SKM-1 treated with dmso at 0.1 percent for 144 hours (cell line): Measurements from ENCODE around the gene TEX26.

Experiments used
- DNase-seq: peaks from one replicate; lab custom pipeline; 2025; ENCODE audit not compliant: unreplicated experiment; lab: John Stamatoyannopoulos, UW

The TEX26 gene

GRCh38 chr13:30974350-30974749 lies 41.9 kb downstream of the TEX26 start:
- no peak for DNase-seq

GRCh38 chr13:30976025-30976424 lies 43.6 kb downstream of the TEX26 start:
- no peak for DNase-seq

DNA sequence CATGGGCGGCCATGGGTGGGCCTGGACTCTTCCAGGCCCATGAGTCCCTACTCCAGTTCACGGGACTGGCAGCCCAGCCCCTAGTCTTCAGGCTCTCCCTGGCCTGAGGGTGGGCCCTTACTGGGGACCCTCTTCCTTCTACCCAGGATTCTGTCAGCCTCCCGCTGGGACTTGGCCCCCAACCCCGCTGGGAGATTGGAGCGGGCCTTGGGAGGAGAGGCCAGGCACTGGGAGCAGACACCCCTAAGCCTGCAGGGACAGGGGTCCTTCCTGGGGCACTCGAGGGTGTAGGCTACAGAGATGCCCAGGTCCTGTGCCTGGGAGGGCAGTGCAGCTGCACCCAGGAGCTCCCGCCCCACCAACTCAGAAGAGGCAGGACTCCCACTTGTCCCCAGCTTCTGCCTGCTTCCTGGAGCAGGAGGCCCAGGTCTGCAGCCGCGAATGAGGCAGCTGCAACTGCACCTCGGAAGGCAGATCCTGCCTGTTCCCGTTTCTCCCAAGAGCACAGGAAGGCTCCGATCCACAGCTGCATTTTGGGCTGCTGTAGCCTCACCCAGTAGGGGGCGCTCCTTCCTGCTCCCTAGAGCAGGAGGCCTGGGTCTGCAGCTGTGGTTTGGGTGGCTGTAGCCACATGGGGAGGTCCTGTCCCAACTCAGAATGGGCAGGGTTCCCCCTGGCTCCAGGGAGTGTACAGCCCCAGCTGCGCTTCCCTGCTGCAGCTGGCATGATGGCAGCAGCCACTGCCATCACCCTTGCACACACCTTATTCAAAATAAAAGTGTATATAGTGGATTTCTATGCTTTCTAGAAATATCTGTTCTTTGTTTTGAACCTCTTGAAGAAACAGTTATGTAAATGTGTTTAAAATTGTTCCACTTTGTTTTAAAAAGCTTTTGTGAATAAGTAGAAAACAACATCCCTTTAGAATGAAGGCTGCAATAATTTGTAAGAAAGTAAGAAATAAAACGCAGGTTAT lies 46.8 kb downstream of the TEX26 start:
- peak; percentile 1 for DNase-seq

- DNase-seq = no peak
Observed at GRCh38 chr13:30982506-30982905, 50.0 kb downstream of the TEX26 start.

- no peak for DNase-seq
Observed at GRCh38 chr13:30982906-30983305, 50.5 kb downstream of the TEX26 start.

- no peak for DNase-seq
Observed at GRCh38 chr13:30983431-30983830, 51.0 kb downstream of the TEX26 start.

DNA sequence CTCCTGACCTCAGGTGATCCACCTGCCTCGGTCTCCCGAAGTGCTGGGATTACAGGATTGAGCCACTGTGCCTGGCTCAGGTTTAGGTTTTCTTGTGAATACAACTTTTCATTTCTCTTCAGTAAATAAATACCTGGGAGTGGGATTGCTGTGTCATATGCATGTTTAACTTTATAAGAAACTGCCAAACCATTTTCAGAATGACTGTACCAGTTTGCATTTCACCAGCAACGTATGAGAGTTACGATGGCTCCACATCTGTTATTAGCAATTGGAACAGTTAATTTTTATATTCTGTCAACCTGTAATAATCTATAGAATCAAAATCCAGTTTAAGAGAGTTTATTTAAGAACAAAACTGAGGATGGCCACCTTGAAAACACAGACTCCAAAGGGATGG lies 52.2 kb downstream of the TEX26 start:
- no peak for DNase-seq

DNA sequence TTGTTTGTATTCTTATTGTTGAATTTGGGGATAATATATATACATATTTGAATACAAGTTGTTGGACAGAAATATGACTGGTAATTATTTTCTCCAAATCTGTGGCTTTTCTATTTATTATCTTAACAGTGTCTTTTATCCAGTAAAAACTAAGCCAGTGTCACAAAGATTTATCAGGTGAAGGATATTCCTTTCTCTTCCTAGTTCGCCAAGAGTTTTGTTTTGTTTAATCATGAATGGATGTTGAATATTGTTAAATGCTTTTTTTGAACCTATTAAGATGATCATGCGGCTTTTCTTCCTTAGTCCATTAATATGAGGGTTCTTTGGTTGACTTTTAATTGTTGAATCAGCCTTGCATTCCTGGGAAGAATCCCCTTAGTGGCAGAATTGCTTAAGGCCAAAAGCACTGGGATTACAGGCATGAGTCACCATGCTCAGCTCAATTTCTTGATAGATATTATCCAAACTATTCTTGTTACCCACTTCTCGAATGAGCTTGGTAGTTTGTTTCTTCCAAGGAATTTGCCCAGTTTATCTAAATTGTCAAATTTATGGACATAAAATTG lies 53.3 kb downstream of the TEX26 start:
- DNase-seq = no peak

DNA sequence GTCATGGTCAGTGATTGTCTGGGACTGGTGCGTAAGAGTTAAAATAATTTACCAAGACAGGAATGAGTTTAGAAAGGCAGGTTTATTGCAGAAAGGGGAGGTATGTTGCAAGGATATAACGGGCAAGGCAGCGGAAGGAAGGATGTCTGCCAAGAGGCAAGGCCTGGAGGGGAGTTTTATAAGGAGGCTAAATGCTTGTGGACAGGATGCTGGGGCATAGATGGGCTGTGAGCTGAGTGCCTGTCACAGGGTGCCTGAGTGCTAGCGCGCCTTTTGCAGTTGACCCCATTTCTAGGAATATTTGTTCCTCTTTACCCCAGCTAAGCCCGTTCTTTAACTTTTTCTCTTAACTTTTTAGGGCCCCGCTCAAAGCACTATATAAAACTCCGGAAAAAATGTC lies 58.7 kb downstream of the TEX26 start:
- no peak for DNase-seq

DNA sequence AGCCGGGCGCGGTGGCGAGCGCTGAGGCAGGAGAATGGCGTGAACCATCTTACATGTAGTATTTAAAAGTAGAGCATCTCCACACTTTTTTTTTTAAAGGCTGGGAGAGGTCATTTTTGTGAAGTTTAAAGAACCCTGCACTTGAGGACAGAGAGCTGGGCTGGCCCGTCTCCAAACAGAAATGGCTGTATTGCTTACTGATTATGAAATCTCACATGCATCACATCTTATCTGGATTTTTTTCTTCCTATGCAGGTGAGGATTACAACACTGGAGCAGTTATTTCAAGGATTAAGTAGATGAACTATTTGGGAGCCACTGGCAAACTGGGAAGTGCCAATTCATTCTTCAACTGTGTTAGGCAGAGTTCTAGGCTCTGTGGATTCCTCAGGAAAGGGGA lies 59.5 kb downstream of the TEX26 start:
- DNase-seq = no peak

DNA sequence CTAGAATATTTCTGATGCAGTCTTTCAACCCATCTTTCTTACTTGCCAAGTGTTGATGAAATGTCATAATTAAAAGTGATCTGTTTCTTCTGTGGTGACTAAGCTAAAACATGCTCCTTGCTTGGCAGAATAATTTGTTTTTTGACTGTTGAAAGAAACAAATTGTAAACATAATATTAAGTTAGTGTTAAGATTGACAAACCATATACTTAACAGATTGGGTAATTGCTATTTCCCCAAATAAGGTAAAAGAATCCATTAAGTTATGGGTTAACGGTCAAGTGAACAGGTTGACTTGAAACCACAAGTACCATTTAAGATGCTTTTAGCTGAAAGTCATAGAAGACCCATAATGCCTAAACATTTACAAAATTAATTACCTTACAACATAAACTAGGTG lies 62.9 kb downstream of the TEX26 start:
- DNase-seq = no peak

DNA sequence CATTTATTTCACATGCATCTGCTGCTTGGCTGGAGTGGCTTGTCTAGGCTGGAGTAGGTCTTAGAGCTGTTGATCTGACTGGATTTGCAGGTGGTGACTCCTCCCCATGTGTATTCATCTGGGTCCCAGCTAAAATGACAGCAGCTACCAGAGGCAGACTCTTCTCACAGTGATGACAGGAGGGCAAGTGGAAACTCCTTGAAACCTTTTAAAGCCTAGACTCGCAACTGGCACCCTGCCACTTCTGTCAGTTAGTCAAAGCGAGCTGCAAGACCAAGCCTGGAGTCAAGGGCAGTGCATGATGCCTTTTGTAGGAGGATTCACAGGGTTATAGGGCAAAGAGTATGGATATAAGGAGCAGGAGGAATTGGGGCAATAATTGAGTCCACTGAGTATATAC lies 65.2 kb downstream of the TEX26 start:
- DNase-seq = no peak

DNA sequence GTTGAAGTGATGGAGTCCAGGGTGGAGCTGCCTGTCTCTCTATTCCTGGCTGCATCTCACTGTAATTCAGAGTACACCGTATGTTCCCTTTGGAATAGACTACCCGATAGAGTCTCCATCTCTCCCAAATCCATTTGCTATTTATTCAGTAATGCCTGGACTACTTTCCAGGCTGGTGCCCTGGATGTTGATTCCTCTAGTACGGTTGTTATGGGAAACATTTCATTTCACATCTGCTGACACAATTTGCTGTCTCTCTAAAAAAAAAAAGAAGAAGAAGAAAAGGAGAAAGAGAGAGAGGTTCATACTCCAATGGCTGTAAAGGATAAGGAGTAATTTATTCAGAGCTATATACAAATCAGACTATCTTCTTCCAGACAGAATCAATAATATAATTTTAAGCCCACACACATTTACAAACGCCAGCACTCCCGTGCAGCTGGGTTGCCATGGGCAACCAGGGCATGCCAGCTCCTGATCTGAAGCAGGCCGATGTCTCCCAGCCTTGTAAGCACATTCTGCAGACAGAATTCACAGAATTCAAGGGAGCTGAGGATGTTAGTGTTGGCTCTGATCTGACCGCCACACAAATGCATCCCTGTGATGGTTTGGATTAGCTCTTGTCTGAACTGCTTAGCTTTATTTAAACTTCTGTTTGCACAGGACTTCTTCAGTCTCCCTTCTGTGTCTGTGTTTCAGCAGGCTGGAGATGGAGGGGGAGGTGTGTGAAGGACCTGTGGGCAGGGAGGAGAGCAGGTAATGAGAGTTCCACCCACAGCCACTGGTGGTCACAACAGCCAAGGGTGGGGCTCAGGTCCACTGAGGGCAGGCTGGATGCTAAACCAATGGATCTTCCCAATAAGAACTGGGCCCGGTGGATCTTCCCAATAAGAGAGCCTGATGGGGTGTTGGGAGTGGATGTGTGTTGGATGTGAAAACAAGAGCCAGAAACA lies 66.0 kb downstream of the TEX26 start:
- DNase-seq = no peak

DNA sequence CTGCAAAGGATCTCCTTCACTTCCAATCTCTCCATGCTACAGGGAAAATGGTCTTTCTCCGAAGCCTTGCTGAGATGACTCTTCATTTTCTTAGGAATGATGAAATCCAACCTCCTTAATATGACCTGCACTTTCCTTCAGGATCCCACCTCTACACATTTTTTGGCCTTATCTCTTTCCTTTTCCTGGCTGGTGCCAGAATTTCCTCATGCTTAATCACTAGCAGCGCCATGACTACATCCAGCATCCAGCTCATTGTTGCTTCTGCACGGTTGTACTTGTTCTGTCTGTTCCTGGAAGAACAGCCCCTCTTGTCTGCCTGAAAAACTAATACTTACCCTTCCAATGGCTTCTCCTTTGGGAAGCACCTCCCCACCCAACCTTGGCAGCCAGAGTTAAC lies 68.4 kb downstream of the TEX26 start:
- DNase-seq = no peak

DNA sequence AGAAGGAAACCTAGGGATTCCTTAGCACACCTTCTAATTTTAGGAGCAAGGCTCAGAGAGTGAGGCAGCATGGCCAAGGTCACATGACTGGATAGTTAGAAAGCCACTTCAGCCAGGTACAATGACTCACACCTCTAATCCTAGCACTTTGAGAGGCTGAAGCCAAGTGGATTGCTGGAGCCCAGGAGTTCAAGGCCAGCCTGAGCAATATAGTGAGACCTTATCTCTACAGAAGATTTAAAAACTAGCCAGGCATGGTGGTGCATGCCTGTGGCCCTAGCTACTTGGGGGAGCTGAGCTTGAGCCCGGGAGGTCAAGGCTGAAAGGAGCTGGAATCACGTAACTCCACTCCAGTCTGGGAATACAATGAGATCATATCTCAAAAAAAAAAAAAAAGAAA lies 69.2 kb downstream of the TEX26 start:
- no peak for DNase-seq

DNA sequence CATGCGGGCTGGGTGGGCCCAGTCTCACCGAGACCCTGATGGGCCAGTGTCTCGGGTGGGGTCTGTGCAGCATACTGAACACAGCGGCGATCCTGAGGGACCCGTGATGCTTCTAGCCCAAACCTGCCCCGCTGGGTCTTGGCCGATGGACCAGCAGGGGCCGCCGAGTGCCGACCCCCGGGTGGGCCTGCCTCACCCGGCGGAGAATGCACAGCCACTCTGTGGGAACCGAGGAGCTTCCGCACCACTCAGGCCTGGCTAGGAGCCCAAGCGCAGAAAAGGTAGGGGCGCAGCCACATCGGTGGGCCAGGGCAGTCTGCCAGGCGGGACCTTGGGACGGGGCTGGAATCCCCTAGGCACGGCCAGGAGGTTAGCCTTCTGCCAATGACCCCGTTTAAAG lies 72.6 kb downstream of the TEX26 start:
- no peak for DNase-seq

GRCh38 chr13:31007417-31007816 lies 75.0 kb downstream of the TEX26 start:
- no peak for DNase-seq

DNA sequence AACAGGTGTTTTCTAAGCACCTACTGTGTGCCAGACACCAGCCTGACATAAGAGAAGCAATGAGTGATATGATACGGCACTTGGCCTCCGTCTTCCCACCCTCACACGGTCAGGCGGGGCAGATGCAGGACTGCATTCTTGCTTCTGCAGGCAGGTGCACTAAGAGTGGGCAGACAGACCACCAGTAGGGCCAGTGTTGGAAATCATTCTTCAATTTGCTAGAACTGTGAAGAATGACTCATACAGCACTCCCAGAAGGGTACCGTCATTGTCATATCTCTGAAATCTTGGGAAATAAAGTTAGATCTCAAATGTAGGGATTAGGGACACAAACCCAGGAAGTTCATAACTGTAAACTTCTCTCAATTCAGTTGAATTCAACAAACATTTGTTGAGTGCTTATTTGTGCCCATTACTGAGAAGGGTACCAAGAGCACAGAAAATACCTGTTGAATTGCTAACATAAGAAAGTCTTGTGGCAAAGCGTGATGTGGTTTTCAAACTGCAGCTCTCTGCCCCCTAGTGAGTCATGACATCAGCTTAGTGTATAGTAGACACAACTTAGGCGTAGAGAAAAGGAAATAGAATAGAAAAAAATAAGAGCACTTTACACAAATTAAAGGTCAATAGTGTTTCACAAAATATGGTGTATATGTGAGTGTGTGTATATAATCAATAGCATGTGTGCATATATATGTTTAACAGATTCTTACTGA lies 76.1 kb downstream of the TEX26 start:
- no peak for DNase-seq

GRCh38 chr13:31009166-31009565 lies 76.7 kb downstream of the TEX26 start:
- DNase-seq = no peak

- DNase-seq = no peak
Observed at GRCh38 chr13:31010296-31010695, 77.8 kb downstream of the TEX26 start.
